ENCODE results near the gene C2orf92. TPM values are rescaled to one million over a fixed set of nuclear protein-coding genes. Genes with fewer than 3 reads are reported as not detected.

C2orf92 gene
- total RNA-seq, 1 donor from 2014 or later = 1.2 TPM

Other genes starting within 250 kb of the C2orf92 start
- gene ANKRD36B, start 79.8 kb upstream of the C2orf92 start, total RNA-seq = 2.6 TPM
- gene COX5B, start 23.7 kb upstream of the C2orf92 start, total RNA-seq = 1,337 TPM
- gene ACTR1B, start 5.7 kb upstream of the C2orf92 start, total RNA-seq = 54.5 TPM
- 0.70 TPM for gene ZAP70, start 43.9 kb downstream of the C2orf92 start, total RNA-seq